HCT116 (cell line): ENCODE results near the gene STOML2. TPM values are rescaled to one million over a fixed set of nuclear protein-coding genes. Genes with fewer than 3 reads are reported as not detected.
A peak's percentile ranks its signal among the peaks of the same experiment; 100 is the strongest.

Experiments used
- ATAC-seq: fragments of 200-7000 bp; cut with Tn5 transposase; 2 replicates; pipeline ENCODE4 v1.9.1; 2020; ENCODE audit warnings: mild to moderate bottlenecking, moderate library complexity
- BruUV-seq: library from RNA; stranded (reverse); fragments of 400-500 nt; replicated peaks from 2 replicates; lab custom pipeline; 2021; lab: Mats Ljungman, UMichigan
- CTCF ChIA-PET: fragments of 300-600 bp; sonication (Branson Sonifier 250); formaldehyde crosslinking; loops from one replicate; lab custom pipeline; 2021; ENCODE audit warnings: antibody characterized with exemption; lab: Charles Lee
- POLR2A ChIA-PET: fragments of 300-600, 350-600 bp; sonication (Branson Sonifier 250); formaldehyde crosslinking; loops from one replicate; lab custom pipeline; 2021; ENCODE audit warnings: antibody characterized with exemption; lab: Charles Lee
- RAD21 ChIA-PET, 2 experiments: fragments of 300-600 bp; sonication (Branson Sonifier 250); formaldehyde crosslinking; loops; one replicate each; lab custom pipeline; 2023; ENCODE audit warnings: low total read pairs in 2 of 2; ENCODE audit not compliant: uncharacterized antibody in 2 of 2, unreplicated experiment in 2 of 2, low non-redundant PET in 1 of 2; lab: Charles Lee
- DNase-seq: peaks from one replicate; pipeline ENCODE4 v3.0.0-alpha.2; 2010; ENCODE audit warnings: low read depth, low spot score
- H2AFZ ChIP-seq: fragments of 200-600 bp; shearing (Covaris generic), sonication (generic); 2 replicates; pipeline ENCODE4 v1.6.1; 2017; ENCODE audit warnings: low read depth, mixed run types, mixed read lengths, antibody characterized with exemption, low read length; ENCODE audit not compliant: poor library complexity, severe bottlenecking
- H3K27ac ChIP-seq: 2 replicates; pipeline ENCODE4 v1.5.1; 2012; ENCODE audit warnings: low read depth, low read length
- H3K27me3 ChIP-seq: fragments of 200-600 bp; sonication (generic); 2 replicates; pipeline ENCODE4 v1.6.1; 2016; ENCODE audit warnings: mixed run types, low read length, mixed read lengths; ENCODE audit not compliant: insufficient read depth
- H3K36me3 ChIP-seq, 2 experiments: fragments of 200-500 bp in 1 of 2; fragments of 200-600 bp in 1 of 2; sonication (Bioruptor generic) in 1 of 2; sonication (generic) in 1 of 2; 2 replicates each; pipeline versions ENCODE4 v1.5.1 to v1.6.1; 2014 to 2016; ENCODE audit warnings: low read length in 2 of 2, inconsistent platforms in 1 of 2, mixed read lengths in 1 of 2, mixed run types in 1 of 2; ENCODE audit not compliant: insufficient read depth in 2 of 2, control insufficient read depth in 1 of 2
- H3K4me1 ChIP-seq, 2 experiments: fragments of 200-600 bp in 1 of 2; sonication (generic) in 1 of 2; 2 replicates each; pipeline versions ENCODE4 v1.5.1 to v1.6.1; 2012 to 2017; ENCODE audit warnings: low read length in 2 of 2, inconsistent platforms in 1 of 2, mild to moderate bottlenecking in 1 of 2, mixed read lengths in 1 of 2, mixed run types in 1 of 2, moderate library complexity in 1 of 2; ENCODE audit not compliant: insufficient read depth in 2 of 2, control insufficient read depth in 1 of 2
- H3K4me2 ChIP-seq: fragments of 200-600 bp; sonication (generic); 2 replicates; pipeline ENCODE4 v1.6.1; 2017; ENCODE audit warnings: mixed run types, low read length, mixed read lengths
- H3K4me3 ChIP-seq, 2 experiments: fragments of 200-600 bp in 1 of 2; sonication (generic) in 1 of 2; replicated peaks in 1 of 2; 2 replicates each; pipeline ENCODE4 v1.5.1; 2011 to 2016; ENCODE audit warnings: low read length in 2 of 2, control low read depth in 1 of 2, low read depth in 1 of 2, mild to moderate bottlenecking in 1 of 2, mixed read lengths in 1 of 2, mixed run types in 1 of 2
- H3K79me2 ChIP-seq: fragments of 200-600 bp; sonication (generic); 2 replicates; pipeline ENCODE4 v1.6.1; 2017; ENCODE audit warnings: mild to moderate bottlenecking, mixed run types, low read length, moderate library complexity, mixed read lengths; ENCODE audit not compliant: insufficient read depth
- H3K9ac ChIP-seq: fragments of 200-600 bp; sonication (generic); 2 replicates; pipeline ENCODE4 v1.6.1; 2016; ENCODE audit warnings: low read length, mixed read lengths
- H3K9me2 ChIP-seq: fragments of 200-600 bp; sonication (generic), shearing (Covaris generic); 2 replicates; pipeline ENCODE4 v1.6.1; 2017; ENCODE audit warnings: mixed run types, mild to moderate bottlenecking, moderate library complexity; ENCODE audit not compliant: insufficient read depth
- H3K9me3 ChIP-seq, 2 experiments: fragments of 200-500 bp in 1 of 2; fragments of 200-600 bp in 1 of 2; sonication (Bioruptor generic) in 1 of 2; sonication (generic) in 1 of 2; 2 replicates each; pipeline ENCODE4 v1.6.1; 2014 to 2017; ENCODE audit warnings: low read length in 2 of 2, mixed read lengths in 2 of 2, inconsistent platforms in 1 of 2, low read depth in 1 of 2, mild to moderate bottlenecking in 1 of 2, mixed run types in 1 of 2, moderate library complexity in 1 of 2; ENCODE audit not compliant: control insufficient read depth in 1 of 2, insufficient read depth in 1 of 2
- H4K20me1 ChIP-seq: fragments of 200-600 bp; sonication (generic), shearing (Covaris generic); 2 replicates; pipeline ENCODE4 v1.6.1; 2017; ENCODE audit warnings: mixed run types, mild to moderate bottlenecking, moderate library complexity; ENCODE audit not compliant: insufficient read depth
- CEBPB ChIP-seq: IDR thresholded peaks from 2 replicates; pipeline ENCODE4 v1.6.1; 2012; ENCODE audit warnings: low read depth
- EGR1 ChIP-seq: IDR thresholded peaks from 2 replicates; pipeline ENCODE4 v1.6.1; 2012; ENCODE audit warnings: low read depth
- ELF1 ChIP-seq: IDR thresholded peaks from 2 replicates; pipeline ENCODE4 v1.6.1; 2012; ENCODE audit warnings: low read depth, borderline replicate concordance
- EZH2phosphoT487 ChIP-seq: fragments of 200-600 bp; IDR thresholded peaks from 2 replicates; pipeline ENCODE4 v1.6.1; 2018; ENCODE audit warnings: antibody characterized with exemption, borderline replicate concordance
- MAX ChIP-seq: IDR thresholded peaks from 2 replicates; pipeline ENCODE4 v1.6.1; 2012
- POLR2AphosphoS5 ChIP-seq: IDR thresholded peaks from 2 replicates; pipeline ENCODE4 v1.6.1; 2011; ENCODE audit warnings: mild to moderate bottlenecking, low read depth, low read length, moderate library complexity
- RAD21 ChIP-seq: IDR thresholded peaks from 2 replicates; pipeline ENCODE4 v1.6.1; 2012; ENCODE audit warnings: low read depth, mild to moderate bottlenecking
- REST ChIP-seq: IDR thresholded peaks from 2 replicates; pipeline ENCODE4 v1.6.1; 2012; ENCODE audit warnings: low read depth
- SIN3A ChIP-seq: IDR thresholded peaks from 2 replicates; pipeline ENCODE4 v1.6.1; 2012; ENCODE audit warnings: low read depth
- SRF ChIP-seq: IDR thresholded peaks from 2 replicates; pipeline ENCODE4 v1.6.1; 2012; ENCODE audit warnings: low read depth
- TCF7L2 ChIP-seq: IDR thresholded peaks from 2 replicates; pipeline ENCODE4 v1.7.0; 2011; ENCODE audit warnings: borderline replicate concordance, inconsistent platforms; ENCODE audit not compliant: insufficient read depth, insufficient read length; ENCODE audit errors: extremely low read depth
- YY1 ChIP-seq: IDR thresholded peaks from 2 replicates; pipeline ENCODE4 v1.6.1; 2011; ENCODE audit warnings: low read length, low read depth, moderate library complexity, mild to moderate bottlenecking; ENCODE audit not compliant: insufficient replicate concordance; ENCODE audit errors: extremely low read depth
- ZBTB33 ChIP-seq: IDR thresholded peaks from 2 replicates; pipeline ENCODE4 v1.6.1; 2011; ENCODE audit warnings: mild to moderate bottlenecking, low read length, moderate library complexity; ENCODE audit not compliant: insufficient replicate concordance; ENCODE audit errors: extremely low read depth
- ZFX ChIP-seq: fragments of 450-650 bp; IDR thresholded peaks from 2 replicates; pipeline ENCODE4 v1.6.1; 2017
- ZNF274 ChIP-seq: fragments of 200-500 bp; sonication (Bioruptor generic); IDR thresholded peaks from 2 replicates; pipeline ENCODE4 v1.6.1; 2014; ENCODE audit warnings: mild to moderate bottlenecking, low read depth, low read length, inconsistent platforms
- intact Hi-C: fragments of 100-400 bp; cut with micrococcal nuclease; formaldehyde crosslinking; loops from 2 replicates; pipeline ENCODE4 v1.10.0; 2022
- total RNA-seq: library from RNA; stranded (reverse); gene quantifications from one replicate; pipeline ENCODE4 v1.2.1, GENCODE V29; 2021; ENCODE audit not compliant: unreplicated experiment

Gene STOML2
- total RNA-seq, 1 experiment from 2014 or later, result 245 TPM

GRCh38 chr9:35102465-35102768 is 514 bp downstream of the STOML2 start:
- Histone ChIP-seq H3K4me3 (peak overlapping the region; percentile 87 to 88), H3K4me2 (peak overlapping the region; percentile 78), H3K27ac (peak overlapping the region; percentile 76), H2AFZ (no peak overlapping the region), H3K4me1 (peaks cover 9 to 22% of the 10 kb centered on the region in 2 experiments), H4K20me1 (no peaks in the 10 kb centered on the region), H3K79me2 (peaks cover 30% of the 10 kb centered on the region), H3K36me3 (peaks cover 17 to 26% of the 10 kb centered on the region in 2 experiments), H3K9me2 (no peaks in the 10 kb centered on the region), H3K9ac (peak overlapping the region; percentile 97), H3K27me3 (no peaks in the 10 kb centered on the region), H3K9me3 (no peaks in the 10 kb centered on the region)
- ATAC-seq, result peak; percentile 30
- intact Hi-C loops, result no loop called here
- CTCF ChIA-PET, result interaction anchor here (0.9 to 1.9 kb wide), 4 partner anchors 10 to 342 kb away, joined by 3 to 10 read pairs (median 4); partner anchors contain the start of gene ATOSB
- BruUV-seq, result TSS peak; percentile 77
- DNase-seq, result no peak
- POLR2A ChIA-PET, result interaction anchor here (1.1 to 1.6 kb wide), 4 partner anchors 9 to 22 kb away, joined by 4 to 11 read pairs (median 9); partner anchors contain the start of genes ATOSB and FANCG
- RAD21 ChIA-PET, result no interaction called here
- peak; percentile 92 for TF ChIP-seq ZFX
- no peak for TF ChIP-seq TCF7L2

GRCh38 chr9:35097573-35097972 is 5.4 kb downstream of the STOML2 start:
- ChIA-PET POLR2A (no interaction called here), CTCF (interaction anchor here (0.8 to 1.6 kb wide), 2 partner anchors 18 to 198 kb away, joined by 3 to 6 read pairs; partner anchors contain the start of gene FANCG), RAD21 (no interaction called here)
- no peak overlapping the region for H2AFZ ChIP-seq
- intact Hi-C loops, result loop anchor here (2.0 to 5.0 kb wide), 2 partner anchors 105 to 379 kb away; no protein-coding TSS in a partner anchor
- no peaks in the 10 kb centered on the region for H4K20me1 ChIP-seq
- no peaks in the 10 kb centered on the region for H3K27me3 ChIP-seq
- no peaks in the 10 kb centered on the region for H3K9me2 ChIP-seq
- H3K9ac ChIP-seq, result no peak overlapping the region
- H3K36me3 ChIP-seq, result peaks cover 17 to 30% of the 10 kb centered on the region in 2 experiments
- H3K4me3 ChIP-seq, result no peak overlapping the region
- no peak overlapping the region for H3K4me2 ChIP-seq
- H3K4me1 ChIP-seq, result peaks cover 11 to 28% of the 10 kb centered on the region in 2 experiments
- H3K27ac ChIP-seq, result no peak overlapping the region
- H3K9me3 ChIP-seq, result no peaks in the 10 kb centered on the region
- no TSS peak for BruUV-seq
- no peak for ATAC-seq
- peaks cover 33% of the 10 kb centered on the region for H3K79me2 ChIP-seq
- no peak for DNase-seq
- no peak for TF ChIP-seq EGR1
- no peak for TF ChIP-seq ZNF274
- no peak for TF ChIP-seq MAX
- TF ChIP-seq REST, result no peak
- no peak for TF ChIP-seq CEBPB
- no peak for TF ChIP-seq ELF1
- no peak for TF ChIP-seq TCF7L2
- TF ChIP-seq ZBTB33, result no peak
- TF ChIP-seq EZH2phosphoT487, result no peak
- no peak for TF ChIP-seq SIN3A
- no peak for TF ChIP-seq POLR2AphosphoS5
- TF ChIP-seq YY1, result no peak
- no peak for TF ChIP-seq SRF
- no peak for TF ChIP-seq RAD21
